GM18951 (cell line): ENCODE results near the gene FOXL3.
"Not testable (repeated sequence)": the region's sequence is repeated elsewhere in the genome, so short reads cannot be mapped to it uniquely, and the experiment has no call there.

Source experiments
- POLR2A ChIP-seq: IDR thresholded peaks from 4 replicates; pipeline ENCODE4 v1.6.1; 2011; ENCODE audit warnings: mild to moderate bottlenecking; ENCODE audit not compliant: insufficient read length, insufficient read depth; ENCODE audit errors: extremely low read depth
- in situ Hi-C: fragments of 300-500 bp; cut with MboI; formaldehyde crosslinking; loops from one replicate; pipeline ENCODE4 v1.12.0; 2022; ENCODE audit warnings: low sequenced_read_pairs, mixed read lengths, inconsistent platforms; ENCODE audit not compliant: unreplicated experiment

Gene FOXL3

GRCh38 chr7:289756-290553, at the start of gene FOXL3:
TSS of gene FOXL3 (plus strand) at chr7:290170. CDS start at chr7:290170, 0 bp downstream.
- no peak for TF ChIP-seq POLR2A
- in situ Hi-C loops = no loop called here

- TF ChIP-seq POLR2A = no peak
- in situ Hi-C loops = no loop called here
These were observed 49.0 kb upstream of the FOXL3 start for GRCh38 chr7:240887-241421.

- TF ChIP-seq POLR2A = no peak
- in situ Hi-C loops = no loop called here
These were observed 48.5 kb upstream of the FOXL3 start for GRCh38 chr7:241513-241912.

- in situ Hi-C loops = not testable (repeated sequence)
These were observed 47.0 kb upstream of the FOXL3 start for GRCh38 chr7:242826-243579.

- in situ Hi-C loops = not testable (repeated sequence)
These were observed 46.4 kb upstream of the FOXL3 start for GRCh38 chr7:243580-243978.

GRCh38 chr7:244974-245373, 45.0 kb upstream of the FOXL3 start:
- in situ Hi-C loops = no loop called here
- TF ChIP-seq POLR2A = no peak

- TF ChIP-seq POLR2A = no peak
These were observed 44.2 kb upstream of the FOXL3 start for GRCh38 chr7:245574-246295.

GRCh38 chr7:246451-246850, 43.5 kb upstream of the FOXL3 start:
- no peak for TF ChIP-seq POLR2A
- in situ Hi-C loops = no loop called here

More at GRCh38 chr7:245574-246295, 44.2 kb upstream of the FOXL3 start:
- in situ Hi-C loops = no loop called here

- no peak for TF ChIP-seq POLR2A
- in situ Hi-C loops = no loop called here
These were observed 42.8 kb upstream of the FOXL3 start for GRCh38 chr7:247181-247580.

GRCh38 chr7:247636-248035, 42.3 kb upstream of the FOXL3 start:
- in situ Hi-C loops = no loop called here
- TF ChIP-seq POLR2A = no peak

- no peak for TF ChIP-seq POLR2A
- in situ Hi-C loops = no loop called here
These were observed 41.1 kb upstream of the FOXL3 start for GRCh38 chr7:248732-249435.

- in situ Hi-C loops = no loop called here
- TF ChIP-seq POLR2A = no peak
These were observed 40.0 kb upstream of the FOXL3 start for GRCh38 chr7:249989-250388.

- in situ Hi-C loops = no loop called here
- no peak for TF ChIP-seq POLR2A
These were observed 39.4 kb upstream of the FOXL3 start for GRCh38 chr7:250523-250922.
